ENCODE measurements around the gene UNC45B. TPM values are rescaled to one million over a fixed set of nuclear protein-coding genes. Genes with fewer than 3 reads are reported as not detected.

The UNC45B gene
- total RNA-seq, 2 donors from 2014 or later = not detected

GRCh38 chr17:35141681-35142466 lies 5.7 kb upstream of the UNC45B start, which contains the start of gene NLE1:
TSS of gene NLE1 (minus strand) at chr17:35142303. CDS start at chr17:35142275, 28 bp downstream.
- Mint-ChIP-seq H3K27ac (peak within 1 kb of the TSS; percentile 62), H3K4me1 (no peaks in the 10 kb centered on the region), H3K4me3 (peak within 1 kb of the TSS; percentile 82), H3K9me3 (no peaks in the 10 kb centered on the region), H3K36me3 (ENCODE audit: low read depth) (peaks cover 25% of the 10 kb centered on the region), H3K27me3 (ENCODE audit: insufficient read depth) (no peaks in the 10 kb centered on the region)
- H3K27ac ChIP-seq (ENCODE audit: low read depth, low read length) = peak within 1 kb of the TSS; percentile 36
- no peaks in the 10 kb centered on the region for H3K4me1 ChIP-seq (ENCODE audit: control insufficient read depth, insufficient read depth, low read length)
- TF ChIP-seq CTCF (conservative IDR thresholded peaks at IDR 0.05) = peak; percentile 97
- no peaks in the 10 kb centered on the region for H3K27me3 ChIP-seq (ENCODE audit: control insufficient read depth, insufficient read depth, low read length, poor library complexity, severe bottlenecking)
- 1% methylated on average over 18 to 65 of the region's 65 CpGs for WGBS, 2 experiments (ENCODE audit: insufficient coverage in 1 of 2, insufficient read length in 1 of 2)
- H3K9ac ChIP-seq (ENCODE audit: extremely low read depth, low read length, poor library complexity, severe bottlenecking) = peak within 1 kb of the TSS; percentile 73
- DNase-seq = peak; percentile 98
- H3K9me3 ChIP-seq (ENCODE audit: control insufficient read depth, low read length) = no peaks in the 10 kb centered on the region
- peaks cover 28% of the 10 kb centered on the region for H3K36me3 ChIP-seq (ENCODE audit: control insufficient read depth, insufficient read depth, low read length)
- H3K4me3 ChIP-seq (ENCODE audit: low read length) = peak within 1 kb of the TSS; percentile 98

- H3K27ac Mint-ChIP-seq = peak overlapping the region; percentile 62
- peaks cover 20% of the 10 kb centered on the region for H3K36me3 Mint-ChIP-seq (ENCODE audit: low read depth)
Measured at GRCh38 chr17:35142467-35142796, 5.2 kb upstream of the UNC45B start.

GRCh38 chr17:35144840-35145239 lies 2.8 kb upstream of the UNC45B start:
- Histone ChIP-seq H3K4me1 (ENCODE audit: control insufficient read depth, insufficient read depth, low read length) (no peaks in the 10 kb centered on the region), H3K27ac (ENCODE audit: low read depth, low read length) (no peak overlapping the region), H3K36me3 (ENCODE audit: control insufficient read depth, insufficient read depth, low read length) (no peaks in the 10 kb centered on the region), H3K4me3 (ENCODE audit: low read length) (no peak overlapping the region), H3K27me3 (ENCODE audit: control insufficient read depth, insufficient read depth, low read length, poor library complexity, severe bottlenecking) (no peaks in the 10 kb centered on the region), H3K9me3 (ENCODE audit: control insufficient read depth, low read length) (no peaks in the 10 kb centered on the region), H3K9ac (ENCODE audit: extremely low read depth, low read length, poor library complexity, severe bottlenecking) (no peak overlapping the region)
- WGBS, 2 experiments (ENCODE audit: insufficient coverage in 1 of 2, insufficient read length in 1 of 2) = 97% methylated on average over 4 of the region's 4 CpGs; no CpG with 5 or more reads in 1 of the 2 experiments
- no peak for TF ChIP-seq CTCF (conservative IDR thresholded peaks at IDR 0.05)
- Mint-ChIP-seq H3K27ac (no peak overlapping the region), H3K27me3 (ENCODE audit: insufficient read depth) (no peaks in the 10 kb centered on the region), H3K4me1 (no peaks in the 10 kb centered on the region), H3K9me3 (no peaks in the 10 kb centered on the region), H3K4me3 (no peak overlapping the region), H3K36me3 (ENCODE audit: low read depth) (no peaks in the 10 kb centered on the region)
- no peak for DNase-seq

More at GRCh38 chr17:35142467-35142796, 5.2 kb upstream of the UNC45B start:
- H3K4me3 ChIP-seq (ENCODE audit: low read length) = peak overlapping the region; percentile 98
- no peaks in the 10 kb centered on the region for H3K27me3 Mint-ChIP-seq (ENCODE audit: insufficient read depth)
- H3K27ac ChIP-seq (ENCODE audit: low read depth, low read length) = no peak overlapping the region
- H3K4me1 Mint-ChIP-seq = no peaks in the 10 kb centered on the region
- no peaks in the 10 kb centered on the region for H3K4me1 ChIP-seq (ENCODE audit: control insufficient read depth, insufficient read depth, low read length)
- 74 to 80% methylated on average over 8 of the region's 8 CpGs for WGBS, 2 experiments (ENCODE audit: insufficient coverage in 1 of 2, insufficient read length in 1 of 2)
- no peak overlapping the region for H3K9ac ChIP-seq (ENCODE audit: extremely low read depth, low read length, poor library complexity, severe bottlenecking)
- H3K36me3 ChIP-seq (ENCODE audit: control insufficient read depth, insufficient read depth, low read length) = peaks cover 23% of the 10 kb centered on the region
- no peak for DNase-seq
- H3K4me3 Mint-ChIP-seq = peak overlapping the region; percentile 82
- no peaks in the 10 kb centered on the region for H3K9me3 Mint-ChIP-seq
- H3K9me3 ChIP-seq (ENCODE audit: control insufficient read depth, low read length) = no peaks in the 10 kb centered on the region
- no peaks in the 10 kb centered on the region for H3K27me3 ChIP-seq (ENCODE audit: control insufficient read depth, insufficient read depth, low read length, poor library complexity, severe bottlenecking)
- no peak for TF ChIP-seq CTCF (conservative IDR thresholded peaks at IDR 0.05)

Data from endodermal cell (in vitro differentiated cells).